BLaER1 (cell line): ENCODE measurements around the gene KSR1.

Experiments
- H3K27ac ChIP-seq: shearing (Covaris generic); formaldehyde crosslinking; 2 replicates; pipeline ENCODE4 v1.8.1; 2022
- H3K27me3 ChIP-seq: shearing (Covaris generic); formaldehyde crosslinking; 2 replicates; pipeline ENCODE4 v1.8.1; 2022
- H3K36me3 ChIP-seq: shearing (Covaris generic); formaldehyde crosslinking; 2 replicates; pipeline ENCODE4 v1.8.1; 2022
- H3K4me1 ChIP-seq: shearing (Covaris generic); formaldehyde crosslinking; 2 replicates; pipeline ENCODE4 v1.8.1; 2022
- H3K4me2 ChIP-seq: shearing (Covaris generic); formaldehyde crosslinking; 2 replicates; pipeline ENCODE4 v1.8.1; 2022
- H3K4me3 ChIP-seq: shearing (Covaris generic); formaldehyde crosslinking; 2 replicates; pipeline ENCODE4 v1.8.1; 2022
- H3K9ac ChIP-seq: shearing (Covaris generic); formaldehyde crosslinking; 2 replicates; pipeline ENCODE4 v1.8.1; 2022
- H3K9me3 ChIP-seq: shearing (Covaris generic); formaldehyde crosslinking; 2 replicates; pipeline ENCODE4 v1.8.1; 2022
- H4K20me1 ChIP-seq: shearing (Covaris generic); formaldehyde crosslinking; 2 replicates; pipeline ENCODE4 v1.8.1; 2022
- Cebpa-rat ChIP-seq: shearing (Covaris generic); IDR thresholded peaks from 2 replicates; pipeline ENCODE4 v1.8.1; 2022

Gene KSR1

DNA sequence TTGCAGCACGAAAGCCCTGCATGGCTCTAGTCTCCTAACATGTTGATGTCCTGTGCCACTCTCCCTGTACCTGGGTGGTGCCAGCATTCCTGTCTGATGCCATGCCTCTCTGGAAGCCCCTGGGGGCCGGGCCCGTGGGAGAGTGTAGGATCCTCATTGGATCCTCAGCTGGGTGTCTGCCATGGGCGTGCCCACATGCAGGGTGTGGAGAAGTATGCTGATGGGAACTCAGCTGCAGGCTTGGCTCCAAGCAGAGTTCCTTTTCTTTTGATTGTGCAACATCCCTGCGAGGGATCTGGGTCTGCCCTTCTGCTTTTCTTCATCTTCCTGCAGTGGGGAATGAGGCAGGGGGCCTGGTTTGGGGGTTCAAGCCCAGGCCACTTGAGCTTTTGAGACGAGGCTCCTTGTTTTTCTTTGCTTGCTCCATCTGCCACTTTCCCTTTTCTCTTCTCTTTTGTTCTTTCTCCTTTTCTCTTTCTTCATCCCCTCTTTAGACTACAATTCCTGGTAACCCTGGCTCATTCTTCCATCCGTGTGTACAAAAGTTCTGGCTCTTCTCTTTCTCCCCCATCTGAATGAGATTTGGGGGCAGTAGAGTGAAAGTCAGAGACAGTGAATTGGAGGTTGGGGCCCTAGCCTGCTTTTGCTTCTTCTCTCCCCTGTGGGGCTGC lies 32.9 kb downstream of the KSR1 start:
- H3K4me2 ChIP-seq: no peak overlapping the region
- H3K27me3 ChIP-seq: no peaks in the 10 kb centered on the region
- H3K27ac ChIP-seq: no peak overlapping the region
- H3K4me3 ChIP-seq: no peak overlapping the region
- H3K4me1 ChIP-seq: peaks cover 42% of the 10 kb centered on the region
- H3K9me3 ChIP-seq: no peaks in the 10 kb centered on the region
- H3K9ac ChIP-seq: no peak overlapping the region
- TF ChIP-seq Cebpa-rat: no peak
- no peaks in the 10 kb centered on the region for H3K36me3 ChIP-seq
- H4K20me1 ChIP-seq: peaks cover 27% of the 10 kb centered on the region

DNA sequence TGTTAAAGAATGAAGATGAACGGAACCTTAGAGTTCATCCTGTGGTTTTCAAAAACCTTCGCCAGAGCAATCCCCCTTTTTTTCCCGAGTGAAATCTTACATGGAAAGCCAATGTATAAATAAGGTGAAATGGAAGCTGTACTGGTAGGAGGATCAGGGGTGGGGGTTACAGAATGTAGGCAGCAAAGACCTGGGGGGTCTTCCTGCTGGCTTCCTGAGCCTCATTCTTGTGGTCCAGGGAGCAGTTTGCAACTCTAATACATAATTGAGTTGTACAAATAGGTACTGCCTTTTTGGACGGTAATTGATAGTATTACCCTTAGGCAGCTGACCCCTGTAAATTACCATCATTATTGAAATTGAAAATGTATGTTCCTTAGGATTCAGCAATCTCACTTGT lies 34.1 kb downstream of the KSR1 start:
- H3K27ac ChIP-seq: no peak overlapping the region
- peaks cover 29% of the 10 kb centered on the region; the same call in 1 of the 2 replicates for H4K20me1 ChIP-seq
- H3K4me3 ChIP-seq: no peak overlapping the region
- no peak overlapping the region for H3K4me2 ChIP-seq
- no peak overlapping the region for H3K9ac ChIP-seq
- peaks cover 38% of the 10 kb centered on the region for H3K4me1 ChIP-seq
- H3K9me3 ChIP-seq: no peaks in the 10 kb centered on the region
- no peak for TF ChIP-seq Cebpa-rat
- H3K27me3 ChIP-seq: no peaks in the 10 kb centered on the region
- H3K36me3 ChIP-seq: no peaks in the 10 kb centered on the region

DNA sequence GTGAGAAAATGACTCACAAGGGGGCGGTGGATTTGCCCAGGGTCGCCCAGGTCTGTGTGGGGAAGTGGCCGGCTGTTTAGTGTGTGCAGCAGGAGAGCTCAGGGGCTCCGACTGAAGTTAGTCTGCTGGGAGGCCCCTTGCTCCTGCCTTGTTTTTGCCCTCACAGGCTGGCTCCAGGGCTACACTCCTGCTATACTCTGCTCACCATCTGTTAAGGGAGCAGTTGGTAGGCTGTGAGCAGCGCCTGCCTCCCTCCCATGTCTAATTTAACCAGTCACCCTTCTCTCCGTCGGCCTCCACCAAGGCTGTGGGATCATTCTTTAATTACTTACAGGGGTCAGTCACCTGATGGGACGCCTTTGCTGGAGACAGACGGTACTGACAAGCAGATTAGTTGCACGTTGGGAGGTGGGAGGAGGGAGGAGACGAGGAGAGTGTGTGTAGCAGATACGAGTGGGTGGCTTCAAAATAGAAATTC lies 35.5 kb downstream of the KSR1 start:
- Histone ChIP-seq H3K9ac (no peak overlapping the region), H4K20me1 (peaks cover 19% of the 10 kb centered on the region; the same call in 1 of the 2 replicates), H3K27me3 (no peaks in the 10 kb centered on the region), H3K4me2 (no peak overlapping the region), H3K4me1 (peaks cover 33% of the 10 kb centered on the region), H3K36me3 (no peaks in the 10 kb centered on the region), H3K4me3 (no peak overlapping the region), H3K27ac (no peak overlapping the region), H3K9me3 (no peaks in the 10 kb centered on the region)
- TF ChIP-seq Cebpa-rat: no peak

DNA sequence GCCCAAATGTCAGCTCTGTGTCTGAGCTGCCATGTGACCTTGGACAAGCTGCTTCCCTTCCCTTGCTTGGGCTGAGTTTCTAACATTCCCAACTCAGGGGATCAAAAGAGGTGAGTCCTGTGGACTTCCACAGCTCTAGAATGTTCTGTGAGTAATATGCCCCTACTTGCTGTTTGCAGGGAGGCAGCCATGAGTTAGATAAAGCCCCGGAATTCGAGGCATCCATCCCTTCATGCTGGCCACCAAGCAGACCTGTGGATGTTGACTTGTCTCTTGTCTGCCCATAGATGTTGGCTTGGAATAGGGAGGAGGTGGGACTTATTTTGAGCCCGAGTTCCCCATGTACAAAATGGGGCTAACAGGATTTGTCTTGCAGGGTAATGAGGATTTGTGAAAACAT lies 36.2 kb downstream of the KSR1 start:
- Histone ChIP-seq H3K27ac (no peak overlapping the region), H3K9me3 (no peaks in the 10 kb centered on the region), H3K4me1 (peaks cover 27% of the 10 kb centered on the region), H3K4me2 (no peak overlapping the region), H3K27me3 (no peaks in the 10 kb centered on the region), H3K9ac (no peak overlapping the region), H4K20me1 (peaks cover 19% of the 10 kb centered on the region; the same call in 1 of the 2 replicates), H3K36me3 (no peaks in the 10 kb centered on the region), H3K4me3 (no peak overlapping the region)
- no peak for TF ChIP-seq Cebpa-rat

DNA sequence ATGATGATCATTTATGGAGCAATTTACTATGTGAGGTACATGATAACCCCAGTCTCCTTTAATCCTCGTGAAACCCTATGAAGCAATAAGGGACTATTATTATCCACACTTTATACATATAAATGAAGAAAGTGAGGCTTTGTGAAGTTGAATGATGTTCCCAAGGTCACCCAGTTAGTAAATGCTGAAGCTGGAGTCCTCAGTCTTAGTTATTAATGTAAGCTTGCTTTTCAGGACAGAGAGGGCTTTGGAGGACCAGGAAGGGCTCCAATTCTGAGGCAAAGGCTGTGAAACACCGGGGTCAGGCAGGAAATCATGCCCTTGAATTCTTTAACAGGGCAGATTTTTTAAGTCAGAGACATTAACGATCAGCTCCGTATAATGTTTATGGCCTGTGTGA lies 36.8 kb downstream of the KSR1 start:
- Histone ChIP-seq H3K27ac (no peak overlapping the region), H3K9me3 (no peaks in the 10 kb centered on the region), H3K9ac (no peak overlapping the region), H3K4me2 (no peak overlapping the region), H4K20me1 (peaks cover 19% of the 10 kb centered on the region; the same call in 1 of the 2 replicates), H3K4me3 (no peak overlapping the region), H3K36me3 (no peaks in the 10 kb centered on the region), H3K4me1 (peaks cover 22% of the 10 kb centered on the region), H3K27me3 (no peaks in the 10 kb centered on the region)
- TF ChIP-seq Cebpa-rat: no peak

DNA sequence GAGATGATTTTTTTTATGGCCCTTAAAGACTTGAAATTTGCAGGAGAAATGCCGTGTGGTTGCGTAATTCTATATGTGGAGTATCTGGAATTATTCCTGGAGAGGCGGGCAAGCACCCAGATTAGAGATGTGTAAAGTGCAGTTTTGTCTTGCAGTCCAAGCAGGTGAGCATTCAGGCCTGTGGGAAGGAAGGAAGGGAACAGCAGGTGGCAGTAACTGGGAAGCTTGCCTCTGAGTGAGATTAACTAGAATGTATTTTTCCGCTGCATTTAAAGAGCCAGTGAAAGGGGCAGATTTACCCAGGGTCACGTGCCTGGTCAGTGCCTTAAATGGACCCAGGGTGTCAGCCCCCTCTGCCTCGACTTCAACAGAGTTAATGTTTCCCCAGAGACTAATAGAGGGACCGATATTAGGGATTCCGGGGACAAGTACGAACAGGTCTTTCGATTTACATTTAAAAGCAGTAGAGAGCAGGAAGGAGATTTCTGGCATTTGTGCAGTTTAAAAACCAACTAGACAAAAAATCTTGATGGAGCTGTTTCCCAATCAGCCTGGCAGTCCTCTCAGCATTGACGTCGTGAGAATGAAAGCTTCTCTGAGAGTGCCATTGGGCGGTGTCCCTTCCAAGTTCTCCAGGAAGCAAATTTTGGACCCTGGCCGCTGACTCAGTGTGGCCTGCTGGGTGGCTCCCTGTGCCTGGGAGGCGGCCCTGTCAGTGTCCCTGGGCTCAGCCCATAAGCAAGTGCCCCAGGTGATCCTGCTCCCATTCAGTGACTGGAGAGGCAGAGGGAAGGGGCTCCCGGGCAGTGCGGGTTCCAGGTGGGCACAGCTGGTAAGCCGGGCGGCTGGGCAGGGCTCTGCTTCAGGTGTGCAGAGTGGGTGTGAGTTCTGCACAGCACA lies 38.2 kb downstream of the KSR1 start:
- no peaks in the 10 kb centered on the region for H3K27me3 ChIP-seq
- peaks cover 19% of the 10 kb centered on the region; the same call in 1 of the 2 replicates for H4K20me1 ChIP-seq
- no peak overlapping the region for H3K4me3 ChIP-seq
- no peak overlapping the region for H3K4me2 ChIP-seq
- H3K9me3 ChIP-seq: no peaks in the 10 kb centered on the region
- no peak overlapping the region for H3K9ac ChIP-seq
- no peaks in the 10 kb centered on the region for H3K36me3 ChIP-seq
- H3K27ac ChIP-seq: no peak overlapping the region
- H3K4me1 ChIP-seq: peaks cover 14% of the 10 kb centered on the region
- TF ChIP-seq Cebpa-rat: no peak

DNA sequence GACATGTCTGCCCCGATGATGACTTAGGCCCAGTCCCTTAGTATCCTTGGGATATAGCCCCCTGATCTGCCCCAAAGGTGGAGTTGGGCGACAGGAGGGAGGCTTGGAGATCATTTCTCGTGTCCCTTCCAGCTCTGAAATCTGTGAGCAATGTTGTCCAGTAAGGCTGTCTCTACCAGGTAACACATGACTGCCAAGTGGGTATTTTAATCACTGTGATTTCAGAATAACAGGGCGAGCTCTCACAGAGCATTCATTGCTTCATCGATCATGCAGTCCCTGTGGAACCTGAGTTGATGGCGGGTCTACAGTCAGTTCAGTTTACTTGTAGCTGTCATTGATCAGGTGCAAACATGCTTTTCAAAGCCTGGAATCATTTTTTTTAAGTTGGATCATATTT lies 39.2 kb downstream of the KSR1 start:
- Histone ChIP-seq H3K27me3 (no peaks in the 10 kb centered on the region), H3K36me3 (peaks cover 4% of the 10 kb centered on the region; the same call in 1 of the 2 replicates), H3K4me2 (peak overlapping the region; percentile 29), H3K4me1 (peaks cover 14% of the 10 kb centered on the region), H3K4me3 (no peak overlapping the region), H3K9me3 (peaks cover 8% of the 10 kb centered on the region), H3K9ac (no peak overlapping the region), H3K27ac (no peak overlapping the region), H4K20me1 (peaks cover 19% of the 10 kb centered on the region; the same call in 1 of the 2 replicates)
- TF ChIP-seq Cebpa-rat: no peak

DNA sequence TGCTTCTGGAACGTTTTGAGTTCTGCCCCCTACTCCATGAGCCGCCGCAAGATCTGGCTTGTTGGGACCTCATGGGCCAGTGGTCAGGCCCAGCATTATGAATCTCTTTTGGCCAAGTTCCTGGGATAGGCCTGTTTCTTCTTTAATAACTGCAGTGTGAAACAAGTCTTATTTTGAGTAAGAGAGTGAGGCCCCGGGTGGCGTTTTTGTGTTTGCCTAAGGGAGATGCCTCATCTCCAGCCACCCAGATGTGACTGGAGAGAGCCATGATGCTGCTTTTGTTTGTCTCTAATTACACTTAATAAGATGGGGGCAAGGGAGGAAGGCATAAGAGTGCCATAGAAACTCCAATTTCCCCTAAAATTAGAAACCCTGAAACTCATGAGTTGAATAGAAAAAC lies 39.8 kb downstream of the KSR1 start:
- Histone ChIP-seq H3K27me3 (no peaks in the 10 kb centered on the region), H3K36me3 (peaks cover 7% of the 10 kb centered on the region; the same call in 1 of the 2 replicates), H3K27ac (no peak overlapping the region), H3K4me3 (no peak overlapping the region), H3K9me3 (peaks cover 14% of the 10 kb centered on the region), H4K20me1 (peaks cover 19% of the 10 kb centered on the region; the same call in 1 of the 2 replicates), H3K4me1 (peaks cover 14% of the 10 kb centered on the region), H3K9ac (no peak overlapping the region), H3K4me2 (peak overlapping the region; percentile 29)
- TF ChIP-seq Cebpa-rat: no peak

DNA sequence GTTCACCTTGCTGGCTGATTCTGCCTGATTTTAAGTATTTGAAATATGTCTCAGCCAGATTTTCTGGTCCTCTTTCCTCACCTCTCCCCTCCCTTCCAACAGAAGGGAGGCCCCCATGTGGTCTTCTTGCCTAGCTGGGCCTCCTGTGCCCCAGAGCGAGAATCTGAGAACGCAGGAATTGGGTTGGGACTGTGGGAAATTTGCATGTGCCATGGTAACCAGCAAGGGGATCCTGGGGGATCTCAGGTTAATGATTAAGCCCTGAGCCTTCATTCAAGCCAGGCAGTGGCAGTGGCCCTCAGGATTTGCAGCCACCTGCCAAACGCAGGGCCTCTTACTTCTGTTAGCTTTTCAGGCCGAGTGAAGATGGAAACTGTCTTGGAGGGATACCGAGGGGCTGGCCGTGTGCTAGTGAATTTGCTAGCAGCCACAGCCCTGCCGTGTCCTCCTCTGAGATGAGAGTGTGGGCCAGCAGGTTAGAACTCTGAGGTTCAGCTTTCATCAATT lies 40.2 kb downstream of the KSR1 start:
- TF ChIP-seq Cebpa-rat: no peak
- peaks cover 14% of the 10 kb centered on the region for H3K4me1 ChIP-seq
- H3K27ac ChIP-seq: no peak overlapping the region
- H3K9me3 ChIP-seq: peaks cover 19% of the 10 kb centered on the region
- H3K27me3 ChIP-seq: no peaks in the 10 kb centered on the region
- H3K9ac ChIP-seq: no peak overlapping the region
- H3K4me3 ChIP-seq: no peak overlapping the region
- peaks cover 18% of the 10 kb centered on the region; the same call in 1 of the 2 replicates for H4K20me1 ChIP-seq
- no peak overlapping the region for H3K4me2 ChIP-seq
- peaks cover 8% of the 10 kb centered on the region; the same call in 1 of the 2 replicates for H3K36me3 ChIP-seq
